ENCODE data around the gene ADNP2. TPM values are rescaled to one million over a fixed set of nuclear protein-coding genes. Genes with fewer than 3 reads are reported as not detected.

Gene ADNP2
- total and polyA plus RNA-seq, 11 donors: 3.0 to 13.1 (median 8.8) TPM

DNA sequence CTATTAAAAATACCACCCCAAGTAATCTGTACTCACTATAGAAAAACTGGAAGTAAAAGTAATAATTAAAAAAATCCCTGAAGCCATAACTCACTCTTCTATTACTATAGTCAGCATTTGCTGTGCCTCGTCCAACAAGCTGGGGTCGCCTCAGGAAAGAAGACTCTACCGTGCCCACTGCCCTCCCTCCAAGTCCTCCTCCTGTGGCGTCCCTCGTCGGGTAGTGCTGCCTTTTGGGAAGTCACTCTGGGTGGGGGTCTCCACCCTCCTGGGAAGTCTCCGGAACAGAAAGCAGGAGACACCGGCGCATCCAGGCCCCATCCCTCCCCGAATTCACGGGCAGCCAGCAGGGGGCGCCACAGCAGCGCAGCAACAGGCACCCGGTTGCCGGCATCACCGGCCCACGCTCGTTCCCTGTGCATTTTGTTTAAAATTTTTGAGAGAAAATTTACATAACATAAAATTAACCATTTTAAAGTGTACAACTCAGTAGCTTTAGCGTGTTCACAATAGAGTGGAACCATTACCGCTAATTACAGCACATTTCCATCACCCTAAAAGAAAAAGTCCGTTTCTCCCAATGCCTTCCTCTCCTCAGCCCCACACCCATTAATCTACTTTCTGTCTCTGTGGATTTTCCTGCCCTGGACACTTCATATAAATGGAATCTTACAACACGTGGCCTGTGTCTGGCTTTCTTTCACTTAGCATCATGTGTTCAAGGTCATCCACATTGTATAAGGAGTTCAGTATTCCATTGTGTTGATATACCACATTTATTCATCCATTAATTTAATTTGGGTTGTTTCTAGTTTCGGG is 62.2 kb downstream of the ADNP2 start:
- 29 to 41% (median 34%) methylated on average over 23 of the region's 23 CpGs for WGBS, 4 donors
- Histone ChIP-seq H3K36me3 (no peaks in the 10 kb centered on the region), H3K4me1 (peaks cover 0 to 9% (median 4%) of the 10 kb centered on the region in 12 donors), H3K9me3 (no peaks in the 10 kb centered on the region), H3K4me3 (peak overlapping the region in 8 of 12 donors; percentile 13 to 48 (median 28)), H3K27me3 (peaks cover 0 to 7% (median 0%) of the 10 kb centered on the region in 9 donors), H3K27ac (no peak overlapping the region)
- intact Hi-C loops (cut with DNase I): no loop called here
- DNase-seq (peak in 4 of 5 donors; percentile 36 to 78 (median 48)), ATAC-seq (peak in 3 of 4 donors; percentile 36 to 68 (median 67))
- no peak for TF ChIP-seq POLR2A (IDR thresholded peaks at IDR 0.05)
- TF ChIP-seq, protein P1, sequence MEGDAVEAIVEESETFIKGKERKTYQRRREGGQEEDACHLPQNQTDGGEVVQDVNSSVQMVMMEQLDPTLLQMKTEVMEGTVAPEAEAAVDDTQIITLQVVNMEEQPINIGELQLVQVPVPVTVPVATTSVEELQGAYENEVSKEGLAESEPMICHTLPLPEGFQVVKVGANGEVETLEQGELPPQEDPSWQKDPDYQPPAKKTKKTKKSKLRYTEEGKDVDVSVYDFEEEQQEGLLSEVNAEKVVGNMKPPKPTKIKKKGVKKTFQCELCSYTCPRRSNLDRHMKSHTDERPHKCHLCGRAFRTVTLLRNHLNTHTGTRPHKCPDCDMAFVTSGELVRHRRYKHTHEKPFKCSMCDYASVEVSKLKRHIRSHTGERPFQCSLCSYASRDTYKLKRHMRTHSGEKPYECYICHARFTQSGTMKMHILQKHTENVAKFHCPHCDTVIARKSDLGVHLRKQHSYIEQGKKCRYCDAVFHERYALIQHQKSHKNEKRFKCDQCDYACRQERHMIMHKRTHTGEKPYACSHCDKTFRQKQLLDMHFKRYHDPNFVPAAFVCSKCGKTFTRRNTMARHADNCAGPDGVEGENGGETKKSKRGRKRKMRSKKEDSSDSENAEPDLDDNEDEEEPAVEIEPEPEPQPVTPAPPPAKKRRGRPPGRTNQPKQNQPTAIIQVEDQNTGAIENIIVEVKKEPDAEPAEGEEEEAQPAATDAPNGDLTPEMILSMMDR (IDR thresholded peaks at IDR 0.05): peak; percentile 67 to 90 (median 78)

DNA sequence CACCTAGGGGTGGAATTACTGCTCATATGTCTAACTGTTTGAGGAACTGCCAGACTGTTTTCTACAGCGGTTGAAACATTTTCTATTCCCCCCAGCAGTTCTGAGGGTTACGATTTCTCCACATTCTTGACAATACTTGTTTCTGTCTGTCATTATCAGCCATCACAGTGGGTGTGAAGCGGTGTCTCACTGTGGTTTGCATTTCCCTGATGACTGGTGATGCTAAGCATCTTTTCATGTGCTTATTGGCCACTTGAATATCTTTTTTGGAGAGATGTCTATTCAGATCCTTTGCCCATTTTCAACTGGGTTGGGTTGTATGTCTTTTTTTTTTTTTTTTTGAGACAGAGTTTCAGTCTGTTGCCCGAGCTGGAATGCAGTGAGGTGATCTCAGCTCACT is 63.0 kb downstream of the ADNP2 start:
- Histone ChIP-seq H3K36me3 (no peaks in the 10 kb centered on the region), H3K4me3 (no peak overlapping the region), H3K27me3 (peaks cover 0 to 7% (median 0%) of the 10 kb centered on the region in 9 donors), H3K9me3 (no peaks in the 10 kb centered on the region), H3K27ac (no peak overlapping the region), H3K4me1 (peaks cover 0 to 9% (median 4%) of the 10 kb centered on the region in 12 donors)
- DNase-seq: no peak
- intact Hi-C loops (cut with DNase I): no loop called here
- WGBS, 4 donors: 87 to 93% (median 89%) methylated on average over 4 of the region's 4 CpGs
- TF ChIP-seq, protein P1 (IDR thresholded peaks at IDR 0.05): no peak
- TF ChIP-seq POLR2A (IDR thresholded peaks at IDR 0.05): no peak
- ATAC-seq: no peak

DNA sequence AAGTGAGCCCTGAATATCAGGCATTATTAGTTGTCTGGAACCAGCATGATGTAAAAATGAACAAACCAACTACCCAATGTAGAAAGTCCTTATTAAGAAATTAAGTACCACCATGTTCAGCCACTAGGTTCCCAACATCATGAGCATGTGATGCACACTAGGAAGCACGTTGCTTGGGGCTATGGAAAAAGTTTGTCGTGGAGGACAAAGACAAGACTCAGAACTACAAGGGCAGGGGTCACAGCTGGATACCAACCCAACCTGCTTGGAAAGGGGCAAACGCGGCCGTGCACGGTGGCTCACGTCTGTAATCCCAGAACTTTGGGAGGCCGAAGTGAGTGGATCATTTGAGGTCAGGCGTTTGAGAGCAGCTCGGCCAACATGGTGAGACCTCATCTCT is 64.0 kb downstream of the ADNP2 start:
- no peaks in the 10 kb centered on the region for H3K36me3 ChIP-seq
- WGBS, 4 donors: 90 to 93% (median 93%) methylated on average over 10 of the region's 10 CpGs
- H3K27ac ChIP-seq: no peak overlapping the region
- peaks cover 0 to 7% (median 0%) of the 10 kb centered on the region in 9 donors for H3K27me3 ChIP-seq
- TF ChIP-seq, protein P1 (IDR thresholded peaks at IDR 0.05): no peak
- TF ChIP-seq POLR2A (IDR thresholded peaks at IDR 0.05): no peak
- peaks cover 0 to 9% (median 4%) of the 10 kb centered on the region in 12 donors for H3K4me1 ChIP-seq
- intact Hi-C loops (cut with DNase I): no loop called here
- peak in 1 of 5 donors; percentile 5 for DNase-seq
- no peak for ATAC-seq
- no peaks in the 10 kb centered on the region for H3K9me3 ChIP-seq
- no peak overlapping the region for H3K4me3 ChIP-seq

DNA sequence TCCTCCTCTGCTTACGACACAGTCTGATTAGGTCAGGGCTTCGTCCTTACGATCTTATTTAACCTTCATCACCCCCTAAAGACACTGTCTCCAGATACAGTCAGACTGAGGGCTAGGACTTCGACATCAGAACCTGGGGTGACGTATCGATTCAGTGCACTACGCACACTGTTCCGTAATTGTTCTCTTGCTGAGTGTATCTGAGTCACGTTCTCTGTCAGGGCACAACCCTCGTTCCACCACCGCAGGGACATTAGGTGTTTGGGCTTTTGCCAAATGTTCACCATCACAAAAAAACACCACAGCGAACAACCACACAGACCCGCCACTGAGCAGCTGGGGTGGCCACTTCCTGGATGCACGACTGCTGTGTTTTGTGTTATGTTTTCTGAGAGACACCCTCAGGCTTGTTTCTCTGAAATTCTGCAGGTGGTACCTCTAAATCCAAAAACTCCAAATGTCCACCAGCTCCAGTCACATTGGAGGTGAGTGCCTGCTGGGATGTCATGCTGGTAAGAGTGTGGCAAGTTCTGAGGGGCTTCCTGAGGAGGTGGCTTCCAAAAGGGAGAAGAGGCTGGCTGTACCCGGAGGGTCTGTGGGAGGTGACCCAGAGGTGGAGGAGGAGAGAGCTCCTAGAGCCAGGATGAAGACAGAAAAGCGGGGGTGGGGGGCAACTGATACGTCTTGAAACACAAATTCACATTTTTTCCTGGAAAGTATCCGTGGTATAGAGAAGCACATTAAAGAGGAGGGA is 66.6 kb downstream of the ADNP2 start:
- H3K4me1 ChIP-seq: peaks cover 0 to 9% (median 4%) of the 10 kb centered on the region in 12 donors
- WGBS, 4 donors: 82 to 90% (median 86%) methylated on average over 18 of the region's 18 CpGs
- H3K27me3 ChIP-seq: peaks cover 0 to 4% (median 0%) of the 10 kb centered on the region in 9 donors
- no peak for ATAC-seq
- H3K36me3 ChIP-seq: no peaks in the 10 kb centered on the region
- no peaks in the 10 kb centered on the region for H3K9me3 ChIP-seq
- no peak overlapping the region for H3K27ac ChIP-seq
- no peak for TF ChIP-seq POLR2A (IDR thresholded peaks at IDR 0.05)
- TF ChIP-seq, protein P1 (IDR thresholded peaks at IDR 0.05): no peak
- no peak overlapping the region for H3K4me3 ChIP-seq
- intact Hi-C loops (cut with DNase I): no loop called here
- DNase-seq: peak in 1 of 5 donors; percentile 6

Data from heart left ventricle (tissue), 16 donors.